ENCODE results near the gene PPP1R13B.

Gene PPP1R13B

DNA sequence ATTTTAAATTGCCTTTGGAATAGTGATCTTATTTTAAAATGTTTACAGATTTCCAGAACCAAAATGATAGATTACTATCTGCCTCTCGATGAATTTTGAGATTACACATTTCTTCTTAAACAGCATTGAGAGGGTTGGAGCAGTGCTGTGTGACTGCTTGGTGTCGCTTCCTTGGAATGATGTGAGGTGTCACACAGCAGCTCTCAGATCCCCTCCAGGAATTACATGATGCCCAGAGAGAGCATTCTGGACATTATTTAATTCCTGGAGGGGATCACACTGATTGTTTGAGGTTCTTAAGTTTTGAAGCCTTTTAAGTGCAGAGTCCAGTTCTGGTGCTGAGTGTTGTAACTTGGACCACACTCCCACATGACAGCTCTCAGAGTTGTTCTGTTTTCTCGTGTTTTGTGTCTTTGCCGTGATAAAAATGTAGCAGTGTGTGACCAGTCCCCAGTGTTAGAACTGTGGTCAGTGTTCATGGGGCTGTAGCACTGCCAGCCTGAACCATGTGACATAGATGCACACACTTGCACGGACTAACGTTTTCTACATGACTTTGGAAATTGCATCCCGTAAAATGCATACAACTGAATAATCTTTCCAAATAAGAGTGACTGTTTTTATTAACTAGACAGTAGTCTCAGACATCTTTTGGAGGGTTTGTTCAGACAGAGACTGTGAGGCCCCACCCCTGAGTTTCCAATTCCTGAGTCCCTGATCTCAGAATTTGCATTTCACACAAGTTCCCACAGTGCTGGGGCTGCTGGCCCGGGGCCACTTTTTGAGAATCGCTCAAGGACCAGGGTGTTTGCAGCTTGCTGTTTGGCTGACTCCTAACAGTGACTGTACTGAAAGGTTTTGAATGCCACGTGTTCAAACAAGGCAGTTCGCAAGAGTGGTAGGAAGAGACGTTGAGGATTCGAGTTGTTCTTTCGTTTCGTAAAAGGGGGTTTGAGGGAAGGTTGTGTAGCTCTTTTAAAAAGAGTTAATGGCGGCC lies 158.2 kb downstream of the PPP1R13B start:
- in situ Hi-C loops (cut with MboI; ENCODE audit: low sequenced_read_pairs) = loop anchor here (10.0 kb wide), 1 partner anchor 114 kb away; no protein-coding TSS in a partner anchor

DNA sequence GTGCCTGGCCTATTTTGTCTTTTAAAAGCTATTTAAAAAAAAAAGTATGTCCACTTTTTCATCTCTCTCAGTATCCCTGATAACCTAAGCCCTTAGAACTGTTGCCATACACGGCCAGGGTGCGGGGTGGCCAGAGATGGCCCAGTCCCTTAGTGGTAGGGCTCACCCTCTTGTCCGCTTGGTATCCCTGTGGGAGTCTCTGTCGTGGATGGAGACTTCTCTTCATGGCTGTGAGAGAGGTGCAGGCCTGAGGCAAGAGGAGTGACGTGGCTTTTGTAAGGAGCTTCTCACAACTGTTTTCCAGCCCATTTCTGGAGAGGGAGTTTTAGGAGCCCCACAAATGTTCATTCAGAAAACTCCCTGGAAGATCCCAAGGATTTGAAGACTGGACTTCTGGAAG lies 158.9 kb downstream of the PPP1R13B start:
- in situ Hi-C loops (cut with MboI; ENCODE audit: low sequenced_read_pairs) = loop anchor here (10.0 kb wide), 1 partner anchor 114 kb away; no protein-coding TSS in a partner anchor

DNA sequence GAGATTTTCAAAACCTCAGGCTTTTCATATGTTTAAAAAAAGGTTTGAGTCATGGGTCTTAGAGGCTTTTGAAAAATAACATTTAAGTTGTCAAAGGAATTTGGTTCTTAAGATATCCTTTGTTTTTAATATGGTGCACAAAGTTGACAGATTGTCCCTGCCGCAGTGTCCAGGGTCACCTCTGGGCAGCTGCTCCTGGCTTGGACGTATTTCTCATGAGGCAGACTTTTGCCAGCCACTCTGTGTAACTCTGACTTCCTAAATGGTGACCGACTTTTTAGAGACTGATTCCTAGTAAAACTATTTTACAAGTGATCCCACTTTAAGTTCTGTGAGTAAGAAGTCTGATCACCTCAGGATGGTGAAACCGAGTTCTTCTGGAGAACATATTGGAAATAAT lies 159.7 kb downstream of the PPP1R13B start:
- in situ Hi-C loops (cut with MboI; ENCODE audit: low sequenced_read_pairs) = loop anchor here (10.0 kb wide), 1 partner anchor 113 kb away; no protein-coding TSS in a partner anchor

DNA sequence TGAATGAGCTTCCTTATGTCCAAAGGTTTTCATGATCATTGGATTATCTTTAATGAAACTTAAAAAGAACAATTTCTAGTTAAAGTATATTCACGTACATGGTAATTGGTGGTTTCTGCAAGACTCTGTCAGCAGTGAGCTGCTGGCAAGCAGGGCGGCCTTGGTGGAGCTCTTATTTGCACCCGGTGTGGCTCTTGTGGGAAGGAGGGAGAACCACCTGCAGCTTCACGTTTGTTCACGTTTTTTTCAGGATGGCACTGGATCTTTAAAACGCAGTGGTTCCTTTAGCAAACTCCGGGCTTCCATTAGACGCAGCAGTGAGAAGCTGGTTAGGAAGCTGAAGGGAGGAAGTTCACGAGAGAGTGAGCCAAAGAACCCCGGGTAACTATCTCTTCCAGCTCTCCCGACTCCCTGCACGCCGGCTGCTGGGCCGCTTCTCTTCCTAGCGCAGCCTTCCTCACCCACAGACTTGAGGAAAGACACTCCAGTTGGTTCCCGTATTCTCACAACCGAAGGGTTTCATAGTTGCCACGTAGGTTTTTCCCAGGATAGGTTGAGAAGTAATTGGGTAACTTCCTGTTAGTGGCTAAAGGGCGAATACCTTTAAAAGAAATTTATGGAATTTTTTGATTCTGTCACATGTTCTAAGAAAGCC lies 160.4 kb downstream of the PPP1R13B start:
- in situ Hi-C loops (cut with MboI; ENCODE audit: low sequenced_read_pairs) = loop anchor here (10.0 kb wide), 1 partner anchor 112 kb away; no protein-coding TSS in a partner anchor

DNA sequence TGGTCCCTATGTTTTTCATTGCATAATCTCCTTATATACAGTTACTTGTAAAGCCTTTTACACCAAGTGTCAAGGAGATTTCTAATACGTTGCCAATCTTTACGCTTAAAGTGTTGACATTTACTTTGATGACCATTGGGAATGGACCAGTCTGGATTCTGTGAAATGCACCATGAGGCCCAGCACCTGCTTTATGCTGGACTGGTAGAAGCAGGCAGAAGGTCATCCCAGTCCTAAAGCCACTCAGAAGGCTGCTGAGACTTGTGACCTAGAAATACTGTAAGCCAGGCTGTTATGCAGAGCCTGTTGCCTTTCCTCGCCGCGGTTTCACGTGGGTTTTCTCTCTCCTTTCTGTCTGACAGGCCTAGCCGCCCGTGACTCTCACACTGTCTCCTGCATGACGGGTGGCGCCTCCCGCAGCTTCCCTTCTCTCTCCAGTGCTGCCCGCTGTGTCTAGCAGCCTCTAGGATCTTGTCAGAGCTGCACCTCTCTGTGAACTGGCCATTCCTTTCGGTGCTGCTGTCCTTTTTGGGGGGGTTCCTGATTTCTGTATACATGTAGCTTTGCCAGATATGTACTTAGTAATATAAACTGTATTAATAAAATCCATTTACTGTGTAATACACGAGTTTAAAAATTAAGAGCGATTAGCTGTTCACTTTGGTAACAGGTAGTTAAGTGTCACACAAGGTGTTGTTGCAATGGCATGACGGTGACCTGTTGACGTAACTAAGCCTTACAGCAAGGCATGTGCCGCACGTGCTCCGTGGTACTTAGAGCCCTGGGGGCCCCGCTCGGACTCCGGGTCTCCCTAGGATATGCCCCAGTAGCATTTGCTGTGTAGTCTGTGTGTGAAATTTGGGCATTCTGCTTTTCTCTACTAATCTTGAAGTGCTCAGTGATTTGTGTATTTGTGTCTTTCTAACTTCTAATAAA lies 161.8 kb downstream of the PPP1R13B start:
- in situ Hi-C loops (cut with MboI; ENCODE audit: low sequenced_read_pairs) = loop anchor here (10.0 kb wide), 1 partner anchor 111 kb away; no protein-coding TSS in a partner anchor

DNA sequence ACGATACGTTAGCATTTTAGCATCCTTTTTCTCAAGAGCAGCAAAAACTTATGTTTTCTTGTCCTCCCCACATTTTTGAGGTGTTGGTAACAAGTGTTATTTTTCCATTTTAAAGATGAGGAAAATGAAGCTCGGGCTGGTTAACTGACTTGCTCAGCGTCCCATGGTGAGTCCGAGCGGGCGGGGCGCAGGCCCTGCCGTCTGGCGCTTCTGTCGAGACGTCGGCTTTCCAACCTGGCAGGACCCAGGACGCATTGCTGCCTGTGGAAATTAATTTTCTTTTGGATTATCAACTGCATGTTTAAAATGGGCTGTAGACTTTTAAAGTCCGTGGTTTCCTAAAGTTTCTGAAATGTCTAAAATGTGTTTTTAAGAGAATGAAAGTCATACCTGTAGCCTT lies 162.5 kb downstream of the PPP1R13B start:
- in situ Hi-C loops (cut with MboI; ENCODE audit: low sequenced_read_pairs) = loop anchor here (10.0 kb wide), 1 partner anchor 110 kb away; no protein-coding TSS in a partner anchor

DNA sequence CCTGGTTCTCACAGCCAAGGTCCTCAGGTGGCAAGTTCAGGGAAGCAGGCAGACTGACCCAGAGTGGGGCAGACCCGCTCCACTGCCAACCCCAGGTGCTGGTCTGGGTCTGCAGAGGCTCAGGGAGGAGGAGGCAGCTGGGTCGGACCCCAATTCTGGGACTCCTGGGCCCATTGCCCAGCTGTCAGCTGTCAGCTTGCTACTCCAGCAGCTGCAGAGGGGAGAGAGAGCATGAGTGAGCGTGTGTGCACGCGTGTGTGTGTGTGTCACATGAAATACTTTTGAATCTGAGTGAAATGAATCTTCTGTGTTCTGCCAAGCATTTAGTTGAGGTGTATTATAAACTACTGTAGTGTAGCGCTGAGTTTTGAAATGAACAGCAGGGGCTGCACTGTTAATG lies 162.9 kb downstream of the PPP1R13B start:
- in situ Hi-C loops (cut with MboI; ENCODE audit: low sequenced_read_pairs) = loop anchor here (10.0 kb wide), 1 partner anchor 110 kb away; no protein-coding TSS in a partner anchor

Measured in HL-60/S4 treated with phorbol 12-myristate 13-acetate at 8.2 ng/mL for 4 days and 3 days (cell line).